G401.6 (cell line): ENCODE data around the gene KCNIP4.

Experiments used
- FAIRE-seq: peaks from 2 replicates; lab custom pipeline; 2012; peaks lifted over from hg19 to GRCh38; lab: Jason Lieb, UNC

Gene KCNIP4

GRCh38 chr4:21901281-21901680 lies 47.3 kb downstream of the KCNIP4 start:
- FAIRE-seq = no peak

GRCh38 chr4:21900211-21900610 lies 48.4 kb downstream of the KCNIP4 start:
- no peak for FAIRE-seq

GRCh38 chr4:21898101-21898500 lies 50.5 kb downstream of the KCNIP4 start:
- no peak for FAIRE-seq

GRCh38 chr4:21896767-21897166 lies 51.8 kb downstream of the KCNIP4 start:
- no peak for FAIRE-seq

- no peak for FAIRE-seq
Observed at GRCh38 chr4:21893136-21893535, 55.4 kb downstream of the KCNIP4 start.

- no peak for FAIRE-seq
Observed at GRCh38 chr4:21890231-21890630, 58.3 kb downstream of the KCNIP4 start.

GRCh38 chr4:21888195-21888976 lies 60.2 kb downstream of the KCNIP4 start:
- no peak for FAIRE-seq

GRCh38 chr4:21887481-21887880 lies 61.1 kb downstream of the KCNIP4 start:
- no peak for FAIRE-seq

GRCh38 chr4:21885770-21886169 lies 62.8 kb downstream of the KCNIP4 start:
- FAIRE-seq = no peak

GRCh38 chr4:21885241-21885640 lies 63.3 kb downstream of the KCNIP4 start:
- no peak for FAIRE-seq

- no peak for FAIRE-seq
Observed at GRCh38 chr4:21884615-21885014, 64.0 kb downstream of the KCNIP4 start.

- FAIRE-seq = no peak
Observed at GRCh38 chr4:21882051-21882839, 66.3 kb downstream of the KCNIP4 start.

- FAIRE-seq = no peak
Observed at GRCh38 chr4:21879187-21879586, 69.4 kb downstream of the KCNIP4 start.

GRCh38 chr4:21876711-21877110 lies 71.9 kb downstream of the KCNIP4 start:
- FAIRE-seq = no peak

GRCh38 chr4:21873145-21873544 lies 75.4 kb downstream of the KCNIP4 start:
- FAIRE-seq = no peak

- no peak for FAIRE-seq
Observed at GRCh38 chr4:21872101-21872500, 76.5 kb downstream of the KCNIP4 start.

- FAIRE-seq = no peak
Observed at GRCh38 chr4:21869978-21870745, 78.4 kb downstream of the KCNIP4 start.

- no peak for FAIRE-seq
Observed at GRCh38 chr4:21864686-21865085, 83.9 kb downstream of the KCNIP4 start.

- no peak for FAIRE-seq
Observed at GRCh38 chr4:21862917-21863316, 85.7 kb downstream of the KCNIP4 start.

GRCh38 chr4:21858971-21859370 lies 89.6 kb downstream of the KCNIP4 start:
- no peak for FAIRE-seq

GRCh38 chr4:21856754-21857153 lies 91.8 kb downstream of the KCNIP4 start:
- no peak for FAIRE-seq

- FAIRE-seq = no peak
Observed at GRCh38 chr4:21856301-21856700, 92.3 kb downstream of the KCNIP4 start.

GRCh38 chr4:21849077-21849476 lies 99.5 kb downstream of the KCNIP4 start:
- FAIRE-seq = no peak
